CD8-positive, alpha-beta memory T cell (primary cell): Measurements from ENCODE around the gene CDH15. TPM values are rescaled to one million over a fixed set of nuclear protein-coding genes. Genes with fewer than 3 reads are reported as not detected.
A peak's percentile ranks its signal among the peaks of the same experiment; 100 is the strongest.
"Not testable (repeated sequence)": the region's sequence is repeated elsewhere in the genome, so short reads cannot be mapped to it uniquely, and the experiment has no call there.

Experiments used
- CTCF ChIA-PET: fragments of 350-600 bp; sonication (Branson Sonifier 250); formaldehyde crosslinking; loops from one replicate; lab custom pipeline; 2021; ENCODE audit warnings: antibody characterized with exemption; lab: Charles Lee
- POLR2A ChIA-PET: fragments of 350-600 bp; sonication (Branson Sonifier 250); formaldehyde crosslinking; loops from one replicate; lab custom pipeline; 2021; ENCODE audit warnings: antibody characterized with exemption; lab: Charles Lee
- DNase-seq, 5 donors: peaks; one replicate each; pipeline versions ENCODE4 v3.0.0 to v3.0.0-alpha.2; 2020 to 2022; ENCODE audit warnings: mixed read lengths in 1 of 5
- H3K27ac ChIP-seq: one replicate; pipeline ENCODE4 v1.7.0; 2013; ENCODE audit warnings: low read depth, mild to moderate bottlenecking, low read length, moderate library complexity
- H3K27me3 ChIP-seq: 2 replicates; pipeline ENCODE4 v1.7.0; 2013; ENCODE audit warnings: low read length, mild to moderate bottlenecking; ENCODE audit not compliant: insufficient read depth, poor library complexity, severe bottlenecking
- H3K36me3 ChIP-seq: 2 replicates; pipeline ENCODE4 v1.7.0; 2013; ENCODE audit warnings: mild to moderate bottlenecking, low read length, moderate library complexity; ENCODE audit not compliant: insufficient read depth
- H3K4me1 ChIP-seq: 2 replicates; pipeline ENCODE4 v1.7.0; 2013; ENCODE audit warnings: mild to moderate bottlenecking, low read length, moderate library complexity; ENCODE audit not compliant: insufficient read depth
- H3K4me3 ChIP-seq: 2 replicates; pipeline ENCODE4 v1.7.0; 2013; ENCODE audit warnings: mild to moderate bottlenecking, low read length
- H3K9me3 ChIP-seq: 2 replicates; pipeline ENCODE4 v1.7.0; 2013; ENCODE audit warnings: mild to moderate bottlenecking, low read length
- H3K27ac Mint-ChIP-seq, 8 donors: one replicate each; pipeline ENCODE4 v1.8.0; 2020 to 2021; ENCODE audit warnings: mixed read lengths in 8 of 8, mild to moderate bottlenecking in 6 of 8, inconsistent platforms in 3 of 8, moderate library complexity in 3 of 8
- H3K27me3 Mint-ChIP-seq, 2 donors: one replicate each; pipeline ENCODE4 v1.8.0; 2020 to 2021; ENCODE audit warnings: mixed read lengths in 2 of 2, mild to moderate bottlenecking in 1 of 2, moderate library complexity in 1 of 2
- H3K36me3 Mint-ChIP-seq, 3 donors: one replicate each; pipeline ENCODE4 v1.8.0; 2020 to 2021; ENCODE audit warnings: mixed read lengths in 3 of 3, inconsistent platforms in 1 of 3, mild to moderate bottlenecking in 1 of 3
- H3K4me1 Mint-ChIP-seq, 3 donors: one replicate each; pipeline ENCODE4 v1.8.0; 2020 to 2021; ENCODE audit warnings: mixed read lengths in 3 of 3, inconsistent platforms in 1 of 3, mild to moderate bottlenecking in 1 of 3
- H3K4me3 Mint-ChIP-seq, 7 donors: one replicate each; pipeline ENCODE4 v1.8.0; 2020 to 2021; ENCODE audit warnings: mixed read lengths in 7 of 7, mild to moderate bottlenecking in 6 of 7, moderate library complexity in 4 of 7, inconsistent platforms in 2 of 7
- H3K9me3 Mint-ChIP-seq, 5 donors: one replicate each; pipeline ENCODE4 v1.8.0; 2020 to 2022; ENCODE audit warnings: mixed read lengths in 5 of 5, mild to moderate bottlenecking in 3 of 5, moderate library complexity in 2 of 5, inconsistent platforms in 1 of 5
- polyA plus RNA-seq: library from polyadenylated mRNA; unstranded; fragments of 300-500 nt; fragmentation: Illumina TruSeq; gene quantifications from one replicate; pipeline ENCODE4 v1.2.3, GENCODE V29; 2021
- total RNA-seq, 2 experiments: library from RNA; stranded (reverse); gene quantifications; one replicate each; pipeline ENCODE4 v1.2.3, GENCODE V29; 2021

The CDH15 gene
- total and polyA plus RNA-seq, 3 experiments from 2014 or later = not detected

GRCh38 chr16:89192186-89192955 is 20.8 kb downstream of the CDH15 start:
- peak overlapping the region; percentile 22 for H3K4me3 ChIP-seq
- H3K36me3 ChIP-seq, H3K27ac Mint-ChIP-seq, H3K4me1 Mint-ChIP-seq, H3K27me3 ChIP-seq, H3K9me3 Mint-ChIP-seq, H3K27me3 Mint-ChIP-seq, H3K36me3 Mint-ChIP-seq, H3K4me1 ChIP-seq, H3K9me3 ChIP-seq, H3K27ac ChIP-seq, CTCF ChIA-PET: not testable (repeated sequence)
- DNase-seq = peak; percentile 70 to 77 (median 73)
- POLR2A ChIA-PET = interaction anchor here (0.6 kb wide), 1 partner anchor 48 kb away, joined by 3 read pairs; no protein-coding TSS in a partner anchor
- H3K4me3 Mint-ChIP-seq = peak overlapping the region in 1 of 7 donors; percentile 54

- no peak overlapping the region for H3K27ac Mint-ChIP-seq
- peak overlapping the region in 1 of 7 donors; percentile 68 for H3K4me3 Mint-ChIP-seq
- no peaks in the 10 kb centered on the region for H3K36me3 Mint-ChIP-seq
These were observed 21.5 kb downstream of the CDH15 start for GRCh38 chr16:89192956-89193575.

GRCh38 chr16:89193576-89194293 is 22.2 kb downstream of the CDH15 start:
- peaks cover 2 to 8% of the 10 kb centered on the region in 2 donors for H3K27me3 Mint-ChIP-seq
- Histone ChIP-seq H3K36me3 (no peaks in the 10 kb centered on the region), H3K4me3 (no peak overlapping the region), H3K27me3 (no peaks in the 10 kb centered on the region), H3K9me3 (no peaks in the 10 kb centered on the region), H3K27ac (no peak overlapping the region), H3K4me1 (no peaks in the 10 kb centered on the region)
- POLR2A ChIA-PET = no interaction called here
- H3K4me1 Mint-ChIP-seq = peaks cover 0 to 5% (median 0%) of the 10 kb centered on the region in 3 donors
- no peak overlapping the region for H3K27ac Mint-ChIP-seq
- peak in 1 of 5 donors; percentile 50 for DNase-seq
- H3K9me3 Mint-ChIP-seq = no peaks in the 10 kb centered on the region
- CTCF ChIA-PET = no interaction called here
- peak overlapping the region in 1 of 7 donors; percentile 68 for H3K4me3 Mint-ChIP-seq
- H3K36me3 Mint-ChIP-seq = no peaks in the 10 kb centered on the region

More at GRCh38 chr16:89192956-89193575, 21.5 kb downstream of the CDH15 start:
- Histone ChIP-seq H3K4me1 (no peaks in the 10 kb centered on the region), H3K9me3 (no peaks in the 10 kb centered on the region), H3K4me3 (no peak overlapping the region), H3K27me3 (no peaks in the 10 kb centered on the region), H3K36me3 (no peaks in the 10 kb centered on the region), H3K27ac (no peak overlapping the region)
- Mint-ChIP-seq H3K27me3 (peaks cover 2 to 6% of the 10 kb centered on the region in 2 donors), H3K9me3 (no peaks in the 10 kb centered on the region), H3K4me1 (peaks cover 0 to 5% (median 0%) of the 10 kb centered on the region in 3 donors)
- peak in 1 of 5 donors; percentile 65 for DNase-seq
- POLR2A ChIA-PET = interaction anchor here (0.6 kb wide), 1 partner anchor 47 kb away, joined by 3 read pairs; no protein-coding TSS in a partner anchor
- CTCF ChIA-PET = no interaction called here

GRCh38 chr16:89194340-89195311 is 23.1 kb downstream of the CDH15 start:
- Histone ChIP-seq H3K36me3 (no peaks in the 10 kb centered on the region), H3K9me3 (no peaks in the 10 kb centered on the region), H3K27ac (no peak overlapping the region), H3K27me3 (peaks cover under 1% of the 10 kb centered on the region), H3K4me1 (no peaks in the 10 kb centered on the region), H3K4me3 (no peak overlapping the region)
- Mint-ChIP-seq H3K4me3 (no peak overlapping the region), H3K27me3 (peaks cover 2 to 11% of the 10 kb centered on the region in 2 donors), H3K4me1 (peaks cover 0 to 5% (median 0%) of the 10 kb centered on the region in 3 donors), H3K27ac (no peak overlapping the region), H3K9me3 (no peaks in the 10 kb centered on the region), H3K36me3 (no peaks in the 10 kb centered on the region)
- DNase-seq = peak in 1 of 5 donors; percentile 43
- CTCF ChIA-PET = no interaction called here
- POLR2A ChIA-PET = no interaction called here

- DNase-seq = peak in 1 of 5 donors; percentile 46
- H3K36me3 Mint-ChIP-seq = no peaks in the 10 kb centered on the region
- H3K9me3 ChIP-seq = no peaks in the 10 kb centered on the region
These were observed 24.1 kb downstream of the CDH15 start for GRCh38 chr16:89195521-89196171.

GRCh38 chr16:89197033-89197632 is 25.6 kb downstream of the CDH15 start:
- Histone ChIP-seq H3K27ac (no peak overlapping the region), H3K27me3 (peaks cover 13% of the 10 kb centered on the region), H3K9me3 (no peaks in the 10 kb centered on the region), H3K4me3 (no peak overlapping the region), H3K4me1 (peaks cover 8% of the 10 kb centered on the region), H3K36me3 (no peaks in the 10 kb centered on the region)
- Mint-ChIP-seq H3K9me3 (peaks cover 0 to under 1% (median 0%) of the 10 kb centered on the region in 5 donors), H3K27ac (no peak overlapping the region), H3K4me1 (peaks cover under 1 to 9% (median 6%) of the 10 kb centered on the region in 3 donors), H3K4me3 (no peak overlapping the region), H3K36me3 (no peaks in the 10 kb centered on the region), H3K27me3 (peaks cover 13 to 22% of the 10 kb centered on the region in 2 donors)
- no peak for DNase-seq
- POLR2A ChIA-PET = no interaction called here
- CTCF ChIA-PET = no interaction called here

More at GRCh38 chr16:89195521-89196171, 24.1 kb downstream of the CDH15 start:
- Histone ChIP-seq H3K27me3 (peaks cover 10% of the 10 kb centered on the region), H3K36me3 (no peaks in the 10 kb centered on the region), H3K4me1 (peaks cover 6% of the 10 kb centered on the region), H3K27ac (no peak overlapping the region), H3K4me3 (no peak overlapping the region)
- H3K9me3 Mint-ChIP-seq = no peaks in the 10 kb centered on the region
- H3K4me3 Mint-ChIP-seq = no peak overlapping the region
- H3K27ac Mint-ChIP-seq = no peak overlapping the region
- ChIA-PET POLR2A (no interaction called here), CTCF (no interaction called here)
- peaks cover 9 to 20% of the 10 kb centered on the region in 2 donors for H3K27me3 Mint-ChIP-seq
- peaks cover 0 to 6% (median 6%) of the 10 kb centered on the region in 3 donors for H3K4me1 Mint-ChIP-seq
